CD14-positive monocyte (primary cell): ENCODE measurements around the gene PRDM1. TPM values are rescaled to one million over a fixed set of nuclear protein-coding genes. Genes with fewer than 3 reads are reported as not detected.

Source experiments
- DNase-seq, 3 donors: peaks; one replicate each; pipeline ENCODE4 v3.0.0-alpha.2; 2011 to 2022
- H2AFZ ChIP-seq: 2 replicates; pipeline ENCODE4 v1.6.0; 2012; ENCODE audit warnings: mild to moderate bottlenecking, low read depth, low read length, inconsistent platforms; ENCODE audit not compliant: insufficient read depth, poor library complexity, severe bottlenecking
- H3K27ac ChIP-seq, 2 donors: 1 replicate in 1 of 2; 2 replicates in 1 of 2; pipeline ENCODE4 v1.5.1; 2012 to 2013; ENCODE audit warnings: low read length in 2 of 2, control low read depth in 1 of 2, inconsistent platforms in 1 of 2, low read depth in 1 of 2, mild to moderate bottlenecking in 1 of 2
- H3K27me3 ChIP-seq, 2 donors: one replicate each; pipeline versions ENCODE4 v1.6.0 to v1.6.1; 2011 to 2013; ENCODE audit warnings: low read length in 2 of 2; ENCODE audit not compliant: control insufficient read depth in 2 of 2, insufficient read depth in 2 of 2
- H3K36me3 ChIP-seq, 2 donors: replicated peaks in 1 of 2; 1 replicate in 1 of 2; 2 replicates in 1 of 2; pipeline versions ENCODE4 v1.5.1 to v1.6.1; 2012 to 2013; ENCODE audit warnings: low read length in 2 of 2, control low read depth in 1 of 2, inconsistent platforms in 1 of 2, mild to moderate bottlenecking in 1 of 2; ENCODE audit not compliant: insufficient read depth in 2 of 2, control insufficient read depth in 1 of 2
- H3K4me1 ChIP-seq, 2 donors: 1 replicate in 1 of 2; 2 replicates in 1 of 2; pipeline versions ENCODE4 v1.5.1 to v1.6.1; 2012 to 2013; ENCODE audit warnings: low read length in 2 of 2, control low read depth in 1 of 2, inconsistent platforms in 1 of 2, mild to moderate bottlenecking in 1 of 2, moderate library complexity in 1 of 2; ENCODE audit not compliant: insufficient read depth in 2 of 2, control insufficient read depth in 1 of 2
- H3K4me2 ChIP-seq: replicated peaks from 2 replicates; pipeline ENCODE3; 2012; ENCODE audit warnings: low read length, moderate library complexity, mild to moderate bottlenecking; ENCODE audit not compliant: poor library complexity, severe bottlenecking; ENCODE audit errors: extremely low read depth
- H3K4me3 ChIP-seq, 3 experiments: fragments of 200-600 bp in 1 of 3; sonication (generic) in 1 of 3; replicated peaks in 1 of 3; 1 replicate in 2 of 3; 2 replicates in 1 of 3; pipeline ENCODE4 v1.5.1; 2011 to 2013; ENCODE audit warnings: low read length in 3 of 3, mild to moderate bottlenecking in 3 of 3, control low read depth in 2 of 3, low read depth in 2 of 3, inconsistent platforms in 1 of 3, moderate library complexity in 1 of 3
- H3K79me2 ChIP-seq: 2 replicates; pipeline ENCODE4 v1.6.0; 2012; ENCODE audit warnings: mild to moderate bottlenecking, control low read depth, inconsistent platforms, low read length, moderate library complexity; ENCODE audit not compliant: insufficient read depth
- H3K9ac ChIP-seq: 2 replicates; pipeline ENCODE4 v1.6.0; 2017; ENCODE audit warnings: low read length, mild to moderate bottlenecking; ENCODE audit not compliant: insufficient read depth, poor library complexity, severe bottlenecking
- H3K9me3 ChIP-seq, 2 donors: replicated peaks in 1 of 2; 1 replicate in 1 of 2; 2 replicates in 1 of 2; pipeline versions ENCODE4 v1.5.1 to v1.6.1; 2012 to 2013; ENCODE audit warnings: low read length in 2 of 2, control low read depth in 1 of 2; ENCODE audit not compliant: control insufficient read depth in 1 of 2, insufficient read depth in 1 of 2
- H4K20me1 ChIP-seq: 2 replicates; pipeline ENCODE4 v1.6.0; 2012; ENCODE audit warnings: mild to moderate bottlenecking, low read length, control low read depth, moderate library complexity; ENCODE audit not compliant: insufficient read depth
- H3K27ac Mint-ChIP-seq, 7 donors: one replicate each; pipeline ENCODE4 v1.8.0; 2020; ENCODE audit warnings: mild to moderate bottlenecking in 7 of 7, mixed read lengths in 7 of 7, moderate library complexity in 6 of 7, inconsistent platforms in 2 of 7
- H3K27me3 Mint-ChIP-seq, 3 donors: one replicate each; pipeline ENCODE4 v1.8.0; 2021 to 2022; ENCODE audit warnings: low read depth in 3 of 3, mild to moderate bottlenecking in 3 of 3, mixed read lengths in 3 of 3, moderate library complexity in 3 of 3, inconsistent platforms in 1 of 3
- H3K36me3 Mint-ChIP-seq, 2 donors: one replicate each; pipeline ENCODE4 v1.8.0; 2020; ENCODE audit warnings: mixed read lengths in 2 of 2, inconsistent platforms in 1 of 2, mild to moderate bottlenecking in 1 of 2
- H3K4me1 Mint-ChIP-seq: one replicate; pipeline ENCODE4 v1.8.0; 2020; ENCODE audit warnings: mild to moderate bottlenecking, mixed read lengths
- H3K4me3 Mint-ChIP-seq, 2 donors: one replicate each; pipeline ENCODE4 v1.8.0; 2020; ENCODE audit warnings: mild to moderate bottlenecking in 2 of 2, mixed read lengths in 2 of 2, moderate library complexity in 1 of 2
- H3K9me3 Mint-ChIP-seq, 7 donors: one replicate each; pipeline ENCODE4 v1.8.0; 2020 to 2022; ENCODE audit warnings: mixed read lengths in 7 of 7, mild to moderate bottlenecking in 6 of 7, moderate library complexity in 6 of 7, inconsistent platforms in 2 of 7
- CTCF ChIP-seq: fragments of 200-600 bp; IDR thresholded peaks from one replicate; pipeline ENCODE4 v1.8.0; 2022; ENCODE audit warnings: antibody characterized with exemption, mild to moderate bottlenecking
- WGBS: methylation state at CpG from one replicate; pipeline ENCODE4 v1.1.5; 2013; ENCODE audit warnings: missing lambda C conversion rate; ENCODE audit not compliant: insufficient coverage; 5-methylcytosine and 5-hydroxymethylcytosine counted together
- intact Hi-C, 2 donors: fragments of 100-400 bp; cut with micrococcal nuclease; formaldehyde crosslinking; loops; one replicate each; pipeline versions ENCODE4 v1.15.0 to v1.15.1; 2023
- polyA plus RNA-seq, 3 donors: library from polyadenylated mRNA; depleted of rRNA in 1 of 3; unstranded in 2 of 3; stranded (reverse) in 1 of 3; fragments of 300-500 nt in 2 of 3; fragments of >200 nt in 1 of 3; fragmentation: Illumina TruSeq in 2 of 3; gene quantifications; 1 replicate in 2 of 3; 2 replicates in 1 of 3; pipeline ENCODE4 v1.2.3, GENCODE V29; 2012 to 2021

The PRDM1 gene
- polyA plus RNA-seq, 3 donors: 1.8 to 14.9 (median 5.2) TPM

GRCh38 chr6:106069478-106069877 lies 16.7 kb upstream of the PRDM1 start:
- no peak overlapping the region for H3K4me3 Mint-ChIP-seq
- peaks cover 10% of the 10 kb centered on the region for H3K4me1 Mint-ChIP-seq
- Histone ChIP-seq H3K27me3 (no peaks in the 10 kb centered on the region), H3K4me1 (no peaks in the 10 kb centered on the region), H3K4me2 (no peak overlapping the region), H3K9me3 (no peaks in the 10 kb centered on the region), H4K20me1 (no peaks in the 10 kb centered on the region), H3K27ac (no peak overlapping the region), H3K4me3 (no peak overlapping the region), H3K9ac (no peak overlapping the region), H3K36me3 (no peaks in the 10 kb centered on the region), H2AFZ (no peak overlapping the region), H3K79me2 (no peaks in the 10 kb centered on the region)
- no peak for TF ChIP-seq CTCF
- no peak for DNase-seq
- peaks cover 0 to 2% (median 0%) of the 10 kb centered on the region in 3 donors for H3K27me3 Mint-ChIP-seq
- WGBS: no CpG with 5 or more reads among the region's 8 CpGs
- intact Hi-C loops: no loop called here
- no peaks in the 10 kb centered on the region for H3K9me3 Mint-ChIP-seq
- no peak overlapping the region for H3K27ac Mint-ChIP-seq
- H3K36me3 Mint-ChIP-seq: no peaks in the 10 kb centered on the region

GRCh38 chr6:106070636-106071035 lies 15.5 kb upstream of the PRDM1 start:
- Mint-ChIP-seq H3K4me3 (no peak overlapping the region), H3K27me3 (peaks cover 0 to 2% (median 0%) of the 10 kb centered on the region in 3 donors), H3K4me1 (peaks cover 10% of the 10 kb centered on the region), H3K9me3 (no peaks in the 10 kb centered on the region), H3K27ac (no peak overlapping the region), H3K36me3 (no peaks in the 10 kb centered on the region)
- DNase-seq: no peak
- TF ChIP-seq CTCF: no peak
- H3K36me3 ChIP-seq: no peaks in the 10 kb centered on the region
- H2AFZ ChIP-seq: no peak overlapping the region
- H3K4me2 ChIP-seq: no peak overlapping the region
- H3K27me3 ChIP-seq: no peaks in the 10 kb centered on the region
- no peaks in the 10 kb centered on the region for H3K4me1 ChIP-seq
- no peak overlapping the region for H3K27ac ChIP-seq
- no peak overlapping the region for H3K4me3 ChIP-seq
- no peaks in the 10 kb centered on the region for H3K79me2 ChIP-seq
- H3K9me3 ChIP-seq: no peaks in the 10 kb centered on the region
- intact Hi-C loops: no loop called here
- no CpG with 5 or more reads among the region's 1 CpG for WGBS
- H3K9ac ChIP-seq: no peak overlapping the region
- no peaks in the 10 kb centered on the region for H4K20me1 ChIP-seq
